HG03469 (cell line): ENCODE data around the gene ABLIM3.

Experiments used
- ATAC-seq: cut with Tn5 transposase; IDR thresholded peaks from one replicate; pipeline ENCODE4 v1.9.1; 2021; ENCODE audit warnings: mild to moderate bottlenecking, moderate library complexity, moderate number of reproducible peaks; ENCODE audit not compliant: unreplicated experiment

ABLIM3 gene

GRCh38 chr5:149132474-149132873, 8.8 kb upstream of the ABLIM3 start:
- no peak for ATAC-seq

- no peak for ATAC-seq
Observed at GRCh38 chr5:149133795-149134777, 7.2 kb upstream of the ABLIM3 start.

GRCh38 chr5:149134778-149135500, 6.4 kb upstream of the ABLIM3 start:
- no peak for ATAC-seq

- no peak for ATAC-seq
Observed at GRCh38 chr5:149135536-149136201, 5.6 kb upstream of the ABLIM3 start.

- no peak for ATAC-seq
Observed at GRCh38 chr5:149138182-149138923, 2.9 kb upstream of the ABLIM3 start.

- ATAC-seq: no peak
Observed at GRCh38 chr5:149140197-149141002, 893 bp upstream of the ABLIM3 start.

- no peak for ATAC-seq
Observed at GRCh38 chr5:149141957-149142851, 911 bp downstream of the ABLIM3 start.

- ATAC-seq: no peak
Observed at GRCh38 chr5:149143470-149143869, 2.2 kb downstream of the ABLIM3 start.

GRCh38 chr5:149144637-149145036, 3.3 kb downstream of the ABLIM3 start:
- no peak for ATAC-seq

- no peak for ATAC-seq
Observed at GRCh38 chr5:149145138-149145537, 3.8 kb downstream of the ABLIM3 start.

GRCh38 chr5:149147676-149148075, 6.4 kb downstream of the ABLIM3 start:
- ATAC-seq: no peak

- no peak for ATAC-seq
Observed at GRCh38 chr5:149149942-149150341, 8.6 kb downstream of the ABLIM3 start.

- no peak for ATAC-seq
Observed at GRCh38 chr5:149150457-149150856, 9.2 kb downstream of the ABLIM3 start.

GRCh38 chr5:149151717-149152116, 10.4 kb downstream of the ABLIM3 start:
- no peak for ATAC-seq

- ATAC-seq: no peak
Observed at GRCh38 chr5:149152317-149152746, 11.0 kb downstream of the ABLIM3 start.

GRCh38 chr5:149153193-149153750, 12.0 kb downstream of the ABLIM3 start:
- no peak for ATAC-seq

GRCh38 chr5:149153751-149154610, 12.7 kb downstream of the ABLIM3 start:
- ATAC-seq: no peak
